Spleen (tissue), 11 donors: Measurements from ENCODE around the gene PTS. TPM values are rescaled to one million over a fixed set of nuclear protein-coding genes. Genes with fewer than 3 reads are reported as not detected.
"Not testable (repeated sequence)": the region's sequence is repeated elsewhere in the genome, so short reads cannot be mapped to it uniquely, and the experiment has no call there.

Source experiments
- DNase-seq: peaks from one replicate; pipeline ENCODE4 v3.0.0-alpha.2; 2020
- H3K27ac ChIP-seq, 8 donors: fragments of 200-600 bp; sonication (generic) in 7 of 8; 1 replicate in 4 of 8; 2 replicates in 4 of 8; pipeline versions ENCODE4 v1.5.0 to v1.8.0; 2016 to 2021; ENCODE audit warnings: inconsistent platforms in 4 of 8, mild to moderate bottlenecking in 4 of 8, moderate library complexity in 1 of 8
- H3K27me3 ChIP-seq, 7 donors: fragments of 200-600 bp; sonication (generic) in 6 of 7; replicated peaks in 1 of 7; 1 replicate in 4 of 7; 2 replicates in 3 of 7; pipeline versions ENCODE4 v1.5.0 to v1.8.0; 2016 to 2021; ENCODE audit warnings: inconsistent platforms in 3 of 7, mild to moderate bottlenecking in 1 of 7
- H3K36me3 ChIP-seq, 6 donors: fragments of 200-600 bp; sonication (generic) in 5 of 6; 1 replicate in 4 of 6; 2 replicates in 2 of 6; pipeline versions ENCODE4 v1.5.0 to v1.8.0; 2016 to 2021; ENCODE audit warnings: inconsistent platforms in 2 of 6
- H3K4me1 ChIP-seq, 6 donors: fragments of 200-600 bp; sonication (generic) in 5 of 6; 1 replicate in 3 of 6; 2 replicates in 3 of 6; pipeline versions ENCODE4 v1.5.0 to v1.8.0; 2016 to 2021; ENCODE audit warnings: inconsistent platforms in 3 of 6
- H3K4me3 ChIP-seq, 8 donors: fragments of 200-600 bp; sonication (generic) in 7 of 8; 1 replicate in 4 of 8; 2 replicates in 4 of 8; pipeline versions ENCODE4 v1.5.0 to v1.8.0; 2016 to 2021; ENCODE audit warnings: inconsistent platforms in 4 of 8, mild to moderate bottlenecking in 4 of 8, moderate library complexity in 2 of 8
- H3K9me3 ChIP-seq, 8 donors: fragments of 200-600 bp; sonication (generic) in 7 of 8; 1 replicate in 4 of 8; 2 replicates in 4 of 8; pipeline versions ENCODE4 v1.5.0 to v1.8.0; 2016 to 2021; ENCODE audit warnings: inconsistent platforms in 4 of 8
- CTCF ChIP-seq, 11 experiments: fragments of 200-600 bp in 7 of 11; fragments of 450-650 bp in 4 of 11; sonication (generic) in 4 of 11; IDR thresholded peaks in 8 of 11; conservative IDR thresholded peaks in 3 of 11; 1 replicate in 7 of 11; 2 replicates in 4 of 11; pipeline versions ENCODE4 v1.4.0 to v1.8.0; 2016 to 2021; ENCODE audit warnings: antibody characterized with exemption in 11 of 11, inconsistent platforms in 4 of 11, mild to moderate bottlenecking in 1 of 11
- POLR2A ChIP-seq, 3 donors: fragments of 450-650 bp; IDR thresholded peaks; one replicate each; pipeline ENCODE4 v1.5.1; 2017; ENCODE audit warnings: antibody characterized with exemption in 3 of 3, mild to moderate bottlenecking in 1 of 3
- POLR2AphosphoS5 ChIP-seq, 3 donors: sonication (generic); formaldehyde crosslinking; IDR thresholded peaks; one replicate each; pipeline ENCODE4 v1.5.1; 2017; ENCODE audit warnings: antibody characterized with exemption in 3 of 3
- whole genome bisulfite sequencing, 5 donors: extraction: QIAGEN DNeasy Blood & Tissue Kit in 3 of 5; methylation state at CpG; one replicate each; pipeline versions ENCODE4 v1.1.5 to v1.1.7; 2013 to 2018; 5-methylcytosine and 5-hydroxymethylcytosine counted together
- intact Hi-C: fragments of 100-400 bp; cut with DNase I; formaldehyde crosslinking; loops from one replicate; pipeline ENCODE4 v1.15.0; 2023; ENCODE audit warnings: low total_unique reads
- polyA plus RNA-seq, 3 donors: library from polyadenylated mRNA; stranded (reverse); fragments of 200-250 nt; gene quantifications; one replicate each; pipeline ENCODE4 v1.2.1, GENCODE V29; 2013
- total RNA-seq, 7 donors: library from RNA; depleted of rRNA in 3 of 7; stranded (reverse); fragments of >200 nt in 3 of 7; fragmentation: NEBNext Ultra II Directional in 4 of 7; extraction: Animal tissue kit (Norgen Biotek cat#: 25700) in 4 of 7; gene quantifications; one replicate each; pipeline versions ENCODE4 v1.1.0 to v1.2.1, GENCODE V29; 2016 to 2021
- donor health status: healthy with polysubstance abuse.
- donor health status: DM: no; HTN: no; CAD: no; lungs with moderate emphysema.
- donor health status: DM: no; HTN: no; CAD: no.
- donor health status: Bipolar disorder and iron deficiency.
- donor health status: healthy.
- donor health status: DM: no; HTN: no; CAD: no.
- donor health status: DM: yes; HTN: yes; CAD: no.

Gene PTS
- total and polyA plus RNA-seq, 10 donors: 19.5 to 31.8 (median 23.1) TPM

GRCh38 chr11:112179601-112180000, 46.6 kb upstream of the PTS start:
- Histone ChIP-seq H3K4me1 (peaks cover 6 to 36% (median 24%) of the 10 kb centered on the region in 6 donors), H3K9me3 (no peaks in the 10 kb centered on the region), H3K27me3 (peaks cover 0 to 4% (median 0%) of the 10 kb centered on the region in 7 donors), H3K36me3 (no peaks in the 10 kb centered on the region), H3K4me3 (no peak overlapping the region), H3K27ac (peak overlapping the region in 2 of 8 donors; percentile 7 to 30)
- intact Hi-C loops: no loop called here
- no peak for DNase-seq
- TF ChIP-seq CTCF (IDR thresholded peaks at IDR 0.05 in 8 of 11, conservative IDR thresholded peaks at IDR 0.05 in 3 of 11): no peak
- no peak for TF ChIP-seq POLR2A (IDR thresholded peaks at IDR 0.05)
- no peak for TF ChIP-seq POLR2AphosphoS5 (IDR thresholded peaks at IDR 0.05)

GRCh38 chr11:112182867-112183266, 43.4 kb upstream of the PTS start:
- intact Hi-C loops: no loop called here
- no peak overlapping the region for H3K4me3 ChIP-seq
- no peaks in the 10 kb centered on the region for H3K36me3 ChIP-seq
- 17 to 39% (median 29%) methylated on average over 1 of the region's 1 CpG for WGBS, 5 donors
- H3K27ac ChIP-seq: no peak overlapping the region
- H3K9me3 ChIP-seq: no peaks in the 10 kb centered on the region
- H3K27me3 ChIP-seq: no peaks in the 10 kb centered on the region
- peaks cover 0 to 23% (median 16%) of the 10 kb centered on the region in 6 donors for H3K4me1 ChIP-seq
- TF ChIP-seq POLR2AphosphoS5 (IDR thresholded peaks at IDR 0.05) (no peak), CTCF (IDR thresholded peaks at IDR 0.05 in 8 of 11, conservative IDR thresholded peaks at IDR 0.05 in 3 of 11) (no peak), POLR2A (IDR thresholded peaks at IDR 0.05) (no peak)
- no peak for DNase-seq

GRCh38 chr11:112185883-112186282, 40.3 kb upstream of the PTS start:
- H3K27ac ChIP-seq: no peak overlapping the region
- intact Hi-C loops: no loop called here
- no peaks in the 10 kb centered on the region for H3K4me1 ChIP-seq
- no peak overlapping the region for H3K4me3 ChIP-seq
- no peak for DNase-seq
- TF ChIP-seq POLR2A (IDR thresholded peaks at IDR 0.05) (no peak), CTCF (IDR thresholded peaks at IDR 0.05 in 8 of 11, conservative IDR thresholded peaks at IDR 0.05 in 3 of 11) (no peak), POLR2AphosphoS5 (IDR thresholded peaks at IDR 0.05) (no peak)
- no peaks in the 10 kb centered on the region for H3K36me3 ChIP-seq
- no peaks in the 10 kb centered on the region for H3K9me3 ChIP-seq
- no peaks in the 10 kb centered on the region for H3K27me3 ChIP-seq

- no peaks in the 10 kb centered on the region for H3K4me1 ChIP-seq
- no peaks in the 10 kb centered on the region for H3K27me3 ChIP-seq
- no peak overlapping the region for H3K27ac ChIP-seq
- DNase-seq: no peak
- no peaks in the 10 kb centered on the region for H3K36me3 ChIP-seq
- intact Hi-C loops: no loop called here
- no peak overlapping the region for H3K4me3 ChIP-seq
- no peak for TF ChIP-seq POLR2A (IDR thresholded peaks at IDR 0.05)
- TF ChIP-seq POLR2AphosphoS5 (IDR thresholded peaks at IDR 0.05): no peak
- no peak for TF ChIP-seq CTCF (IDR thresholded peaks at IDR 0.05 in 8 of 11, conservative IDR thresholded peaks at IDR 0.05 in 3 of 11)
- no peaks in the 10 kb centered on the region for H3K9me3 ChIP-seq
These were observed 39.9 kb upstream of the PTS start for GRCh38 chr11:112186304-112186703.

- H3K27me3 ChIP-seq, H3K27ac ChIP-seq, H3K4me1 ChIP-seq, intact Hi-C loops, H3K36me3 ChIP-seq, H3K9me3 ChIP-seq, DNase-seq, H3K4me3 ChIP-seq: not testable (repeated sequence)
- WGBS, 5 donors: 76 to 91% (median 83%) methylated on average over 11 of the region's 11 CpGs
These were observed 31.1 kb upstream of the PTS start for GRCh38 chr11:112195113-112195512.
